GM23338 (cell line): Measurements from ENCODE around the gene STAT5B. TPM values are rescaled to one million over a fixed set of nuclear protein-coding genes. Genes with fewer than 3 reads are reported as not detected.

Source experiments
- ETS1 ChIP-seq: IDR thresholded peaks from 2 replicates; pipeline ENCODE4 v1.6.1; 2016; ENCODE audit warnings: antibody characterized with exemption
- EZH2 ChIP-seq: fragments of 200-600 bp; sonication (generic); IDR thresholded peaks from one replicate; pipeline ENCODE4 v1.8.0; 2017; ENCODE audit warnings: antibody characterized with exemption, mild to moderate bottlenecking, low read depth; ENCODE audit not compliant: unreplicated experiment
- JUNB ChIP-seq: IDR thresholded peaks from one replicate; pipeline ENCODE4 v1.6.1; 2016; ENCODE audit warnings: antibody characterized with exemption; ENCODE audit not compliant: unreplicated experiment
- NANOG ChIP-seq: IDR thresholded peaks from 2 replicates; pipeline ENCODE4 v1.6.1; 2016; ENCODE audit warnings: antibody characterized with exemption, borderline replicate concordance
- POLR2AphosphoS5 ChIP-seq: IDR thresholded peaks from 2 replicates; pipeline ENCODE4 v1.6.1; 2016; ENCODE audit warnings: antibody characterized with exemption, low read depth
- REST ChIP-seq: IDR thresholded peaks from one replicate; pipeline ENCODE4 v1.6.1; 2018; ENCODE audit warnings: antibody characterized with exemption; ENCODE audit not compliant: unreplicated experiment
- ZNF331 ChIP-seq: fragments of 250-450 bp; sonication (Bioruptor Pico); IDR thresholded peaks from 2 replicates; pipeline ENCODE4 v1.5.0; 2020; ENCODE audit warnings: low read depth, mild to moderate bottlenecking, moderate library complexity
- ZNF462 ChIP-seq: fragments of 250-450 bp; sonication (Bioruptor Pico); IDR thresholded peaks from 2 replicates; pipeline ENCODE4 v1.5.0; 2020; ENCODE audit warnings: mild to moderate bottlenecking, moderate library complexity
- polyA plus RNA-seq: library from polyadenylated mRNA; unstranded; fragments of >200 nt; fragmentation: Nextera tagmentation; extraction: Ambion mirVana; gene quantifications from 2 replicates; pipeline ENCODE4 v1.2.1, GENCODE V29; 2016
- total RNA-seq: library from RNA; depleted of rRNA; stranded (reverse); fragments of >200 nt; shearing (Covaris generic); gene quantifications from 2 replicates; pipeline ENCODE4 v1.2.3, GENCODE V29; 2014

Gene STAT5B
- total and polyA plus RNA-seq, 2 experiments from 2014 or later: 13.9 to 60.5 TPM

- TF ChIP-seq ZNF462 (CRISPR knock-in tag): no peak
- no peak for TF ChIP-seq POLR2AphosphoS5
- TF ChIP-seq JUNB: no peak
- no peak for TF ChIP-seq REST
- TF ChIP-seq ZNF331 (CRISPR knock-in tag): no peak
- TF ChIP-seq ETS1: no peak
- no peak for TF ChIP-seq EZH2
- TF ChIP-seq NANOG: no peak
These were observed 3.9 kb downstream of the STAT5B start (continued) for GRCh38 chr17:42272162-42272907.
